ENCODE results near the gene ZNF609.

Gene ZNF609

DNA sequence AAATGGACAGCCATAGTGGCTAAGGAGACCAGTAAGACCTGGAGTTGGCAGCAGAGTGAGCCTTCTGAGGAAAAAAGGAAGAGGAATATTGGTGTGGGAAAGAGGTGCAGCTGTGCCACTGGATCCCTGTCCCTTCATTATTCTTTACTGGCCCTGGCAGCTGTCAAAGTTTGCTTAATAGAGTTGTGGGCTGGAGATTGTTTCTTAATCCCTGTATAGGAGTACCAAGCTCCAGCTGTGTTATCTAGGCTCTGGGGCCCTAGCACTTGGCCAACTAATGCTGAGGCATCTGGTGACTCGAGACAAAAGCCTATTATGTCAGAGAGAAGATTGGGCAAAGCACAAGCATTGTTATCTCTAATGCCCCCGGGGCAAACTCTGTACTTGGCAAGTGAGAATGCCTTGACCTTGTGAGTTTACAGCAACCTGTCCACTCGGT, 61.4 kb downstream of the ZNF609 start:
- H3K9ac ChIP-seq (ENCODE audit: low read length): no peak overlapping the region
- no peak overlapping the region for H2BK15ac ChIP-seq (replicated peaks; ENCODE audit: low read depth)
- peaks cover 19% of the 10 kb centered on the region for H3K79me1 ChIP-seq (ENCODE audit: low read length)
- no peak overlapping the region for H3K4me3 ChIP-seq (ENCODE audit: low read length)
- H2BK5ac ChIP-seq (ENCODE audit: low read length): no peak overlapping the region
- no peaks in the 10 kb centered on the region for H3K27me3 ChIP-seq (ENCODE audit: insufficient read depth, low read length, poor library complexity)
- no peak overlapping the region for H2BK120ac ChIP-seq (ENCODE audit: low read depth, low read length)
- no CpG with 5 or more reads among the region's 3 CpGs for WGBS (ENCODE audit: extremely low coverage, insufficient coverage, low lambda C conversion rate)
- no peak overlapping the region for H3K4me2 ChIP-seq (ENCODE audit: low read length)
- H3K27ac ChIP-seq (ENCODE audit: low read depth, low read length): peak overlapping the region; percentile 28
- peaks cover 10% of the 10 kb centered on the region for H3K4me1 ChIP-seq (ENCODE audit: control insufficient read depth, low read depth, low read length)
- H3K79me2 ChIP-seq (ENCODE audit: control insufficient read depth, insufficient read depth, low read length): peaks cover 40% of the 10 kb centered on the region
- no peak overlapping the region for H4K8ac ChIP-seq (ENCODE audit: low read depth, low read length)
- H4K5ac ChIP-seq (ENCODE audit: low read length): no peak overlapping the region
- no peak overlapping the region for H2AK5ac ChIP-seq (ENCODE audit: low read length)
- no peak overlapping the region for H3K56ac ChIP-seq (ENCODE audit: low read length)
- no peaks in the 10 kb centered on the region for H3K36me3 ChIP-seq (ENCODE audit: control insufficient read depth, insufficient read depth, low read length)
- H3K23ac ChIP-seq (ENCODE audit: low read length): no peak overlapping the region
- no peak overlapping the region for H3K4ac ChIP-seq (ENCODE audit: low read depth, low read length)
- no peak overlapping the region for H3K18ac ChIP-seq (ENCODE audit: low read length)
- peak; percentile 95 for DNase-seq

DNA sequence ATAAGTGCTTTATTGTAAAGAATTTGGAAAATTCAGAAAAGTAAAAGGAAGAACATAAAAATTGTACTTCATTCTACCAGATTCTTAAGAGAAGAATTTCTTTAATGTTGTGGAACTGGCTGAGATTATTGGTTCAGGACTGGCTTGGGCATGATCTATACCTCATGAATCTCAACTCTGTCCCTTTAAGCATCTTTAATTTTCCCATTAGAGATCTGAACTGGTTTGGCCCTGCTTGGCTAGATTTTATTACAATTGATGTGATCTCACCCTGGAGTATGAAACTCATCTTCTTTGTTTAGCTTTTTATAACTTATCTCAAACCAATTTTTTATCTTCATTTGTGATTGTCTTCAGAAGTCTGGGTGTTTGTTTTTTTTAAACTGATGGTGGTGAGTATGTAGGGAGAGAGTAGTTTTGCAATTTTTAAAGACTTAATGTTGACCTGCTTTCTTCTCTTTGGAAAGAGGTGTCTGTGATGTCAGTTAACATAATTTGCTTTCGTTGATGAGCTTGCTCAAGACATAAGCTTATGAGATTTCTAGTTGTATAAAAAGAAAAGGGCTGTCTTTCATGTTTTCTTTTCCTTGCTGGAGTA, 61.9 kb downstream of the ZNF609 start:
- Histone ChIP-seq H2AK5ac (ENCODE audit: low read length) (no peak overlapping the region), H4K8ac (ENCODE audit: low read depth, low read length) (no peak overlapping the region), H3K9ac (ENCODE audit: low read length) (no peak overlapping the region), H3K56ac (ENCODE audit: low read length) (no peak overlapping the region), H3K23ac (ENCODE audit: low read length) (no peak overlapping the region), H3K4me1 (ENCODE audit: control insufficient read depth, low read depth, low read length) (peaks cover 11% of the 10 kb centered on the region), H3K4me3 (ENCODE audit: low read length) (no peak overlapping the region), H3K18ac (ENCODE audit: low read length) (no peak overlapping the region), H3K36me3 (ENCODE audit: control insufficient read depth, insufficient read depth, low read length) (no peaks in the 10 kb centered on the region), H3K4me2 (ENCODE audit: low read length) (no peak overlapping the region), H3K27me3 (ENCODE audit: insufficient read depth, low read length, poor library complexity) (no peaks in the 10 kb centered on the region), H2BK5ac (ENCODE audit: low read length) (no peak overlapping the region), H4K5ac (ENCODE audit: low read length) (no peak overlapping the region), H3K79me2 (ENCODE audit: control insufficient read depth, insufficient read depth, low read length) (peaks cover 44% of the 10 kb centered on the region), H2BK15ac (replicated peaks; ENCODE audit: low read depth) (no peak overlapping the region), H2BK120ac (ENCODE audit: low read depth, low read length) (no peak overlapping the region), H3K4ac (ENCODE audit: low read depth, low read length) (no peak overlapping the region), H3K79me1 (ENCODE audit: low read length) (peaks cover 19% of the 10 kb centered on the region), H3K27ac (ENCODE audit: low read depth, low read length) (no peak overlapping the region)
- no peak for DNase-seq
- no CpG with 5 or more reads among the region's 1 CpG for WGBS (ENCODE audit: extremely low coverage, insufficient coverage, low lambda C conversion rate)

DNA sequence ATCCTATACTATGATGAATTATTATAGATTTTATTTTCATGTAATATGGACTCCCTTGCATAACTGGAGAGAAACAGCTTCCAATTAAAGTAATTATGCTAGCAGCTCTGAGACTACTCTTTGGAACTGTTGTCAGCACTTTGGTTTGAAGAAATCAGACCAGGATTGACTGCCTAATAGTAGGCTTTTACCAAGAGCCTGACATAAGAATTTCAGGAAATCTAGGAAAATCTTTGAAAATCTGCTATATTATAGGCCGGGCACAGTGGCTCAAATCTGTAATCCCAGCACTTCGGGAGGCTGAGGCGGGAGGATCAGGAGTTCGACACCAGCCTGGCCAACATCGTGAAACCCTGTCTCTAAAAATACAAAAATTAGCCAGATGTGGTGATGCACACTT, 62.9 kb downstream of the ZNF609 start:
- WGBS (ENCODE audit: extremely low coverage, insufficient coverage, low lambda C conversion rate): no CpG with 5 or more reads among the region's 5 CpGs
- DNase-seq: no peak
- H3K36me3 ChIP-seq (ENCODE audit: control insufficient read depth, insufficient read depth, low read length): no peaks in the 10 kb centered on the region
- H3K9ac ChIP-seq (ENCODE audit: low read length): no peak overlapping the region
- no peak overlapping the region for H2BK5ac ChIP-seq (ENCODE audit: low read length)
- no peak overlapping the region for H3K27ac ChIP-seq (ENCODE audit: low read depth, low read length)
- H3K4me2 ChIP-seq (ENCODE audit: low read length): no peak overlapping the region
- H3K4ac ChIP-seq (ENCODE audit: low read depth, low read length): no peak overlapping the region
- H2BK15ac ChIP-seq (replicated peaks; ENCODE audit: low read depth): no peak overlapping the region
- H3K4me3 ChIP-seq (ENCODE audit: low read length): no peak overlapping the region
- no peak overlapping the region for H3K23ac ChIP-seq (ENCODE audit: low read length)
- H3K18ac ChIP-seq (ENCODE audit: low read length): no peak overlapping the region
- no peak overlapping the region for H4K8ac ChIP-seq (ENCODE audit: low read depth, low read length)
- peaks cover 41% of the 10 kb centered on the region for H3K79me2 ChIP-seq (ENCODE audit: control insufficient read depth, insufficient read depth, low read length)
- no peaks in the 10 kb centered on the region for H3K27me3 ChIP-seq (ENCODE audit: insufficient read depth, low read length, poor library complexity)
- no peak overlapping the region for H2BK120ac ChIP-seq (ENCODE audit: low read depth, low read length)
- peaks cover 13% of the 10 kb centered on the region for H3K4me1 ChIP-seq (ENCODE audit: control insufficient read depth, low read depth, low read length)
- H2AK5ac ChIP-seq (ENCODE audit: low read length): no peak overlapping the region
- no peak overlapping the region for H4K5ac ChIP-seq (ENCODE audit: low read length)
- H3K79me1 ChIP-seq (ENCODE audit: low read length): peaks cover 16% of the 10 kb centered on the region
- no peak overlapping the region for H3K56ac ChIP-seq (ENCODE audit: low read length)

DNA sequence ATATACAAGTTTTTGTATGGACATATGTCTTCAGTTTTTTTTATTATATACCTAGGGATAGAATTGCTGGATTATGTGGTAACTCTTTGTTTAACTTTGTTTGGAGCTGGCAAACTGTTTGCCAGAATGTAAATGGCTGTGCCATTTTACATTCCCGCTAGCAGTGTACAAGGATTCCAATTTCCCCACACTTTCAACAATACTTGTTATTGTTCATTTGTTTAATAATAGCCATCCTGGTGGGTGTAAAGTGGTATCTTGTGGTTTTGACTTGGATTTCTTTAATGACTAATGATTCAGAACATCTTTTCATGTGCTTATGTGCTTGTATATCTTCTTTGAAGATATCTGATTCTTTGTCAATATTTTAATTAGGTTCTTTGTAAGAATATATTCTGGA, 64.4 kb downstream of the ZNF609 start:
- H2BK5ac ChIP-seq (ENCODE audit: low read length): no peak overlapping the region
- H3K56ac ChIP-seq (ENCODE audit: low read length): no peak overlapping the region
- H3K36me3 ChIP-seq (ENCODE audit: control insufficient read depth, insufficient read depth, low read length): no peaks in the 10 kb centered on the region
- WGBS (ENCODE audit: extremely low coverage, insufficient coverage, low lambda C conversion rate): no CpG with 5 or more reads among the region's 1 CpG
- peaks cover 22% of the 10 kb centered on the region for H3K79me1 ChIP-seq (ENCODE audit: low read length)
- H3K4me3 ChIP-seq (ENCODE audit: low read length): no peak overlapping the region
- no peak overlapping the region for H3K23ac ChIP-seq (ENCODE audit: low read length)
- no peak overlapping the region for H2BK15ac ChIP-seq (replicated peaks; ENCODE audit: low read depth)
- H3K27me3 ChIP-seq (ENCODE audit: insufficient read depth, low read length, poor library complexity): no peaks in the 10 kb centered on the region
- H3K18ac ChIP-seq (ENCODE audit: low read length): no peak overlapping the region
- no peak overlapping the region for H4K8ac ChIP-seq (ENCODE audit: low read depth, low read length)
- no peak overlapping the region for H2BK120ac ChIP-seq (ENCODE audit: low read depth, low read length)
- peaks cover 13% of the 10 kb centered on the region for H3K4me1 ChIP-seq (ENCODE audit: control insufficient read depth, low read depth, low read length)
- no peak overlapping the region for H3K27ac ChIP-seq (ENCODE audit: low read depth, low read length)
- peaks cover 50% of the 10 kb centered on the region for H3K79me2 ChIP-seq (ENCODE audit: control insufficient read depth, insufficient read depth, low read length)
- H3K4ac ChIP-seq (ENCODE audit: low read depth, low read length): no peak overlapping the region
- no peak for DNase-seq
- no peak overlapping the region for H4K5ac ChIP-seq (ENCODE audit: low read length)
- H3K4me2 ChIP-seq (ENCODE audit: low read length): no peak overlapping the region
- H3K9ac ChIP-seq (ENCODE audit: low read length): no peak overlapping the region
- no peak overlapping the region for H2AK5ac ChIP-seq (ENCODE audit: low read length)

DNA sequence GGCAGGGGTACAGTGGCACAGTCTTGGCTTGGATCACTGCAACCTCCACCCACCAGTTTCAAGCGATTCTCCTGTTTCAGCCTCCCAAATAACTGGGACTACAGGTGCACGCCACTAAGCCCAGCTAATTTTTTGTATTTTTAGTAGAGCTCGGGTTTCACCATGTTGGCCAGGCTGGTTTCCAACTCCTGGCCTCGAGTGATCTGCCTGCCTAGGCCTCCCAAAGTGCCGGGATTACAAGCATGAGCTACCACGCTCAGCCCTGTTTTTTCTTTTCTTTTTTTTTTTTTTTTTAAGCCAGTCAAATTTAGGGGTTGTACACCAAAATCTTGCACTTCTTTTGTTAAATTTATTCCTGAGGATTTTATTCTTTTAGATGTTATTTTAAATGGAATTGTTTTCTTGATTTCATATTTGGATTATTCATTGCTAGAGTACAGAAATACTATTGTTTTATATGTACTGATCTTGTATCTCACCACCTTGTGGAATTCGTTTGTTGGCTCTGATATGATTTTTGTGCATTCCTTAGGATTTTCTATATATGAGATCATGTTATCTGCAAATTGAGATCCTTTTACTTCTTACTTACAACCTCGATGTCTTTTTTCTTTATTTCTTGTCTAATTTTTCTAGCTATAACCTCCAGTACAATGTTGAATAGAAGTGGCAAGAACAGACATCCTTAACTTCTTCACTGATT, 65.6 kb downstream of the ZNF609 start:
- Histone ChIP-seq H3K36me3 (ENCODE audit: control insufficient read depth, insufficient read depth, low read length) (no peaks in the 10 kb centered on the region), H3K4me3 (ENCODE audit: low read length) (no peak overlapping the region), H4K8ac (ENCODE audit: low read depth, low read length) (no peak overlapping the region), H4K5ac (ENCODE audit: low read length) (no peak overlapping the region), H2BK120ac (ENCODE audit: low read depth, low read length) (no peak overlapping the region), H3K4ac (ENCODE audit: low read depth, low read length) (no peak overlapping the region), H3K27me3 (ENCODE audit: insufficient read depth, low read length, poor library complexity) (no peaks in the 10 kb centered on the region), H3K4me1 (ENCODE audit: control insufficient read depth, low read depth, low read length) (peaks cover 11% of the 10 kb centered on the region), H2BK5ac (ENCODE audit: low read length) (no peak overlapping the region), H3K4me2 (ENCODE audit: low read length) (no peak overlapping the region), H3K79me2 (ENCODE audit: control insufficient read depth, insufficient read depth, low read length) (peaks cover 46% of the 10 kb centered on the region), H3K18ac (ENCODE audit: low read length) (no peak overlapping the region), H2BK15ac (replicated peaks; ENCODE audit: low read depth) (no peak overlapping the region), H3K56ac (ENCODE audit: low read length) (no peak overlapping the region), H2AK5ac (ENCODE audit: low read length) (no peak overlapping the region), H3K23ac (ENCODE audit: low read length) (no peak overlapping the region), H3K79me1 (ENCODE audit: low read length) (peaks cover 20% of the 10 kb centered on the region), H3K9ac (ENCODE audit: low read length) (no peak overlapping the region), H3K27ac (ENCODE audit: low read depth, low read length) (no peak overlapping the region)
- WGBS (ENCODE audit: extremely low coverage, insufficient coverage, low lambda C conversion rate): no CpG with 5 or more reads among the region's 8 CpGs
- no peak for DNase-seq

Measured in mesendoderm (in vitro differentiated cells).